BLaER1 treated with 17β-estradiol and CSF1 and Interleukin-3, amounts not matched to agents 10 nM and 100 nM (cell line): ENCODE measurements around the gene ISG15.

ENCODE experiments used
- H3K27ac ChIP-seq, 11 experiments: shearing (Covaris generic); formaldehyde crosslinking; 2 replicates each; pipeline ENCODE4 v1.8.1; 2022
- H3K27me3 ChIP-seq, 11 experiments: shearing (Covaris generic); formaldehyde crosslinking; 2 replicates each; pipeline ENCODE4 v1.8.1; 2022
- H3K36me3 ChIP-seq, 11 experiments: shearing (Covaris generic); formaldehyde crosslinking; 2 replicates each; pipeline ENCODE4 v1.8.1; 2022
- H3K4me1 ChIP-seq, 10 experiments: shearing (Covaris generic); formaldehyde crosslinking; 2 replicates each; pipeline ENCODE4 v1.8.1; 2022
- H3K4me2 ChIP-seq, 11 experiments: shearing (Covaris generic); formaldehyde crosslinking; 2 replicates each; pipeline ENCODE4 v1.8.1; 2022
- H3K4me3 ChIP-seq, 10 experiments: shearing (Covaris generic); formaldehyde crosslinking; 2 replicates each; pipeline ENCODE4 v1.8.1; 2022
- H3K9ac ChIP-seq, 11 experiments: shearing (Covaris generic); formaldehyde crosslinking; 2 replicates each; pipeline ENCODE4 v1.8.1; 2022
- H3K9me3 ChIP-seq, 11 experiments: shearing (Covaris generic); formaldehyde crosslinking; replicated peaks in 1 of 11; 2 replicates each; pipeline ENCODE4 v1.8.1; 2022
- H4K20me1 ChIP-seq, 11 experiments: shearing (Covaris generic); formaldehyde crosslinking; 2 replicates each; pipeline ENCODE4 v1.8.1; 2022
- Cebpa-rat ChIP-seq, 11 experiments: shearing (Covaris generic); IDR thresholded peaks; 2 replicates each; pipeline ENCODE4 v1.8.1; 2022

Gene ISG15

GRCh38 chr1:1000357-1001056 lies 12.8 kb upstream of the ISG15 start:
- peak overlapping the region; percentile 55 to 75 (median 66) for H3K4me3 ChIP-seq

GRCh38 chr1:1001057-1001783 lies 12.1 kb upstream of the ISG15 start:
- no peak; a peak in 2 of 22 replicates for TF ChIP-seq Cebpa-rat (IDR thresholded peaks at IDR 0.05)
- H3K27me3 ChIP-seq = peaks cover 72 to 92% (median 84%) of the 10 kb centered on the region in 11 experiments
- peak overlapping the region in 6 of 11 experiments; percentile 16 to 65 (median 44); a peak in 8 of 22 replicates for H3K27ac ChIP-seq
- peaks cover 36 to 83% (median 68%) of the 10 kb centered on the region in 10 experiments for H3K4me1 ChIP-seq
- H3K36me3 ChIP-seq = no peaks in the 10 kb centered on the region
- peak overlapping the region in 10 of 11 experiments; percentile 48 to 77 (median 70); a peak in 15 of 22 replicates for H3K9ac ChIP-seq
- no peaks in the 10 kb centered on the region for H3K9me3 ChIP-seq
- H4K20me1 ChIP-seq = peaks cover 0 to 77% (median 37%) of the 10 kb centered on the region in 11 experiments; a peak in 18 of 22 replicates
- H3K4me2 ChIP-seq = peak overlapping the region; percentile 89 to 100 (median 97)
- peak overlapping the region; percentile 55 to 75 (median 66) for H3K4me3 ChIP-seq

More at GRCh38 chr1:1000357-1001056, 12.8 kb upstream of the ISG15 start:
- Histone ChIP-seq H3K27me3 (peaks cover 79 to 99% (median 91%) of the 10 kb centered on the region in 11 experiments), H4K20me1 (peaks cover 0 to 80% (median 37%) of the 10 kb centered on the region in 11 experiments; a peak in 18 of 22 replicates), H3K9ac (peak overlapping the region; percentile 47 to 77 (median 69)), H3K4me1 (peaks cover 36 to 76% (median 65%) of the 10 kb centered on the region in 10 experiments), H3K27ac (peak overlapping the region; percentile 16 to 65 (median 41); a peak in 16 of 22 replicates), H3K9me3 (no peaks in the 10 kb centered on the region), H3K4me2 (peak overlapping the region; percentile 89 to 100 (median 97)), H3K36me3 (no peaks in the 10 kb centered on the region)
- peak in 7 of 11 experiments; percentile 40 to 90 (median 75); a peak in 12 of 22 replicates for TF ChIP-seq Cebpa-rat (IDR thresholded peaks at IDR 0.05)

- Histone ChIP-seq H3K27ac (no peak overlapping the region), H3K27me3 (peaks cover 46 to 66% (median 58%) of the 10 kb centered on the region in 11 experiments), H3K4me3 (no peak overlapping the region), H4K20me1 (peaks cover 0 to 58% (median 19%) of the 10 kb centered on the region in 11 experiments; a peak in 18 of 22 replicates), H3K36me3 (no peaks in the 10 kb centered on the region), H3K4me2 (peak overlapping the region in 10 of 11 experiments; percentile 65 to 94 (median 80); a peak in 20 of 22 replicates), H3K9ac (peak overlapping the region in 3 of 11 experiments; percentile 5 to 44 (median 39); a peak in 3 of 22 replicates), H3K4me1 (peaks cover 38 to 69% (median 57%) of the 10 kb centered on the region in 10 experiments), H3K9me3 (peaks cover 0 to 2% (median 0%) of the 10 kb centered on the region in 11 experiments; a peak in 1 of 22 replicates)
- no peak for TF ChIP-seq Cebpa-rat (IDR thresholded peaks at IDR 0.05)
Observed at GRCh38 chr1:1003618-1004419, 9.5 kb upstream of the ISG15 start.

GRCh38 chr1:1004420-1004779 lies 8.9 kb upstream of the ISG15 start:
- TF ChIP-seq Cebpa-rat (IDR thresholded peaks at IDR 0.05) = no peak
- peaks cover 40 to 60% (median 52%) of the 10 kb centered on the region in 11 experiments for H3K27me3 ChIP-seq
- H3K36me3 ChIP-seq = no peaks in the 10 kb centered on the region
- peaks cover 40 to 69% (median 55%) of the 10 kb centered on the region in 10 experiments for H3K4me1 ChIP-seq
- H3K9me3 ChIP-seq = peaks cover 0 to 5% (median 0%) of the 10 kb centered on the region in 11 experiments; a peak in 1 of 22 replicates
- peaks cover 0 to 52% (median 13%) of the 10 kb centered on the region in 11 experiments; a peak in 18 of 22 replicates for H4K20me1 ChIP-seq
- no peak overlapping the region for H3K4me3 ChIP-seq
- H3K4me2 ChIP-seq = peak overlapping the region; percentile 65 to 94 (median 80)
- no peak overlapping the region for H3K27ac ChIP-seq
- H3K9ac ChIP-seq = peak overlapping the region in 5 of 11 experiments; percentile 5 to 59 (median 44); a peak in 7 of 22 replicates

- 0 out of 22 replicates have a peak overlapping the region, but pooled peaks of 1 of the 11 experiments have one; percentile 14 for H3K27ac ChIP-seq
- H3K4me1 ChIP-seq = peaks cover 38 to 65% (median 51%) of the 10 kb centered on the region in 10 experiments
- peak overlapping the region; percentile 65 to 94 (median 80) for H3K4me2 ChIP-seq
- TF ChIP-seq Cebpa-rat (IDR thresholded peaks at IDR 0.05) = no peak
- peaks cover 0 to 5% (median 0%) of the 10 kb centered on the region in 11 experiments; a peak in 2 of 22 replicates for H3K9me3 ChIP-seq
- no peak overlapping the region for H3K4me3 ChIP-seq
- no peaks in the 10 kb centered on the region for H3K36me3 ChIP-seq
- H3K9ac ChIP-seq = peak overlapping the region in 6 of 11 experiments; percentile 5 to 59 (median 42); a peak in 8 of 22 replicates
- H3K27me3 ChIP-seq = peaks cover 34 to 54% (median 45%) of the 10 kb centered on the region in 11 experiments
- peaks cover 0 to 47% (median 7%) of the 10 kb centered on the region in 11 experiments; a peak in 12 of 22 replicates for H4K20me1 ChIP-seq
Observed at GRCh38 chr1:1004780-1005697, 8.3 kb upstream of the ISG15 start.

- peaks cover 26 to 49% (median 38%) of the 10 kb centered on the region in 11 experiments for H3K27me3 ChIP-seq
- peaks cover 0 to 47% (median 5%) of the 10 kb centered on the region in 11 experiments; a peak in 9 of 22 replicates for H4K20me1 ChIP-seq
- peaks cover 0 to 6% (median 0%) of the 10 kb centered on the region in 11 experiments; a peak in 2 of 22 replicates for H3K9me3 ChIP-seq
- H3K4me3 ChIP-seq = no peak overlapping the region
- no peaks in the 10 kb centered on the region for H3K36me3 ChIP-seq
- no peak overlapping the region for H3K27ac ChIP-seq
- 0 out of 22 replicates have a peak overlapping the region, but pooled peaks of 1 of the 11 experiments have one; percentile 39 for H3K9ac ChIP-seq
- H3K4me1 ChIP-seq = peaks cover 30 to 57% (median 43%) of the 10 kb centered on the region in 10 experiments
- TF ChIP-seq Cebpa-rat (IDR thresholded peaks at IDR 0.05) = no peak
- H3K4me2 ChIP-seq = peak overlapping the region in 10 of 11 experiments; percentile 71 to 94 (median 80); a peak in 17 of 22 replicates
Observed at GRCh38 chr1:1005774-1006304, 7.5 kb upstream of the ISG15 start.
